IMR-90 (cell line): ENCODE data around the gene GIMAP5. TPM values are rescaled to one million over a fixed set of nuclear protein-coding genes. Genes with fewer than 3 reads are reported as not detected.

Experiments
- ATAC-seq: fragments of 200-7000 bp; cut with Tn5 transposase; 2 replicates; pipeline ENCODE4 v1.9.1; 2020; ENCODE audit warnings: low read depth, mild to moderate bottlenecking, moderate library complexity
- BruUV-seq: library from RNA; stranded (reverse); fragments of 400-500 nt; replicated peaks from 2 replicates; lab custom pipeline; 2021; lab: Mats Ljungman, UMichigan
- CTCF ChIA-PET: fragments of 300-600 bp; formaldehyde crosslinking; extraction: SDS; loops from one replicate; lab custom pipeline; 2021; ENCODE audit warnings: antibody characterized with exemption; lab: Yijun Ruan, JAX
- POLR2A ChIA-PET: fragments of 300-600 bp; sonication (Branson Sonifier 250); formaldehyde crosslinking; loops from one replicate; lab custom pipeline; 2022; ENCODE audit warnings: antibody characterized with exemption; ENCODE audit not compliant: unreplicated experiment; lab: Charles Lee
- DNase-seq: peaks from one replicate; pipeline ENCODE4 v3.0.0; 2013
- H2AFZ ChIP-seq: replicated peaks from 2 replicates; pipeline ENCODE3; 2013; ENCODE audit warnings: low read length, mild to moderate bottlenecking; ENCODE audit not compliant: poor library complexity
- H2AK5ac ChIP-seq: 2 replicates; pipeline ENCODE4 v1.6.1; 2013; ENCODE audit warnings: low read depth, low read length, inconsistent platforms
- H2AK9ac ChIP-seq: replicated peaks from 2 replicates; pipeline ENCODE3; 2013; ENCODE audit warnings: mild to moderate bottlenecking, low read depth, low read length, moderate library complexity; ENCODE audit not compliant: poor library complexity
- H2BK120ac ChIP-seq: 2 replicates; pipeline ENCODE4 v1.6.1; 2013; ENCODE audit warnings: low read depth, low read length, inconsistent platforms
- H2BK15ac ChIP-seq: 3 replicates; pipeline ENCODE4 v1.6.1; 2013; ENCODE audit warnings: low read depth, low read length, inconsistent platforms
- H2BK20ac ChIP-seq: 2 replicates; pipeline ENCODE4 v1.6.1; 2013; ENCODE audit warnings: low read depth, mild to moderate bottlenecking, inconsistent platforms, low read length, moderate library complexity
- H2BK5ac ChIP-seq: 2 replicates; pipeline ENCODE4 v1.6.1; 2013; ENCODE audit warnings: mild to moderate bottlenecking, low read depth, low read length, inconsistent platforms; ENCODE audit not compliant: poor library complexity, severe bottlenecking
- H3K14ac ChIP-seq: replicated peaks from 2 replicates; pipeline ENCODE4 v1.6.1; 2013; ENCODE audit warnings: low read depth, low read length, inconsistent platforms
- H3K18ac ChIP-seq: 2 replicates; pipeline ENCODE4 v1.6.1; 2013; ENCODE audit warnings: low read depth, low read length, control low read depth
- H3K23ac ChIP-seq: 2 replicates; pipeline ENCODE4 v1.6.1; 2013; ENCODE audit warnings: low read depth, low read length, inconsistent platforms
- H3K27ac ChIP-seq: 2 replicates; pipeline ENCODE4 v1.5.1; 2013; ENCODE audit warnings: mild to moderate bottlenecking, control low read depth, low read length; ENCODE audit not compliant: insufficient read depth
- H3K27me3 ChIP-seq: 2 replicates; pipeline ENCODE4 v1.6.1; 2013; ENCODE audit warnings: low read length; ENCODE audit not compliant: control insufficient read depth, insufficient read depth
- H3K36me3 ChIP-seq: 2 replicates; pipeline ENCODE4 v1.6.1; 2013; ENCODE audit warnings: low read length, mixed read lengths; ENCODE audit not compliant: control insufficient read depth, insufficient read depth
- H3K4ac ChIP-seq: 2 replicates; pipeline ENCODE4 v1.6.1; 2013; ENCODE audit warnings: low read depth, low read length, inconsistent platforms
- H3K4me1 ChIP-seq: 2 replicates; pipeline ENCODE4 v1.6.1; 2013; ENCODE audit warnings: low read length, mixed read lengths; ENCODE audit not compliant: control insufficient read depth, insufficient read depth
- H3K4me2 ChIP-seq: 2 replicates; pipeline ENCODE4 v1.6.1; 2013; ENCODE audit warnings: low read depth, mild to moderate bottlenecking, control low read depth, low read length, moderate library complexity
- H3K4me3 ChIP-seq: 2 replicates; pipeline ENCODE4 v1.5.1; 2013; ENCODE audit warnings: low read depth, mild to moderate bottlenecking, control low read depth, low read length, moderate library complexity; ENCODE audit not compliant: insufficient read depth
- H3K56ac ChIP-seq: 2 replicates; pipeline ENCODE4 v1.6.1; 2013; ENCODE audit warnings: low read length, inconsistent platforms; ENCODE audit not compliant: insufficient read depth; ENCODE audit errors: extremely low read depth
- H3K79me1 ChIP-seq, 2 experiments: 2 replicates each; pipeline ENCODE4 v1.6.1; 2013; ENCODE audit warnings: low read length in 2 of 2, inconsistent platforms in 1 of 2, low read depth in 1 of 2
- H3K9ac ChIP-seq: 2 replicates; pipeline ENCODE4 v1.6.1; 2013; ENCODE audit warnings: low read depth, low read length, control low read depth
- H3K9me1 ChIP-seq: 2 replicates; pipeline ENCODE4 v1.6.1; 2013; ENCODE audit warnings: low read length, inconsistent platforms; ENCODE audit not compliant: insufficient read depth
- H3K9me3 ChIP-seq: 2 replicates; pipeline ENCODE4 v1.6.1; 2013; ENCODE audit warnings: low read length; ENCODE audit not compliant: control insufficient read depth, insufficient read depth
- H4K20me1 ChIP-seq: 2 replicates; pipeline ENCODE4 v1.6.1; 2013; ENCODE audit warnings: low read length, inconsistent platforms; ENCODE audit not compliant: insufficient read depth
- H4K5ac ChIP-seq: 2 replicates; pipeline ENCODE4 v1.6.1; 2013; ENCODE audit warnings: mild to moderate bottlenecking, low read depth, low read length, control low read depth
- H4K8ac ChIP-seq, 2 experiments: 2 replicates each; pipeline ENCODE4 v1.6.1; 2013; ENCODE audit warnings: low read depth in 2 of 2, low read length in 2 of 2, control low read depth in 1 of 2, inconsistent platforms in 1 of 2
- H4K91ac ChIP-seq: 2 replicates; pipeline ENCODE4 v1.6.1; 2013; ENCODE audit warnings: low read depth, low read length, inconsistent platforms; ENCODE audit not compliant: insufficient read depth
- NFE2L2 ChIP-seq: fragments of 150-350 bp; IDR thresholded peaks from 2 replicates; pipeline ENCODE4 v1.6.1; 2016; ENCODE audit warnings: low read depth, mild to moderate bottlenecking, low read length
- USF2 ChIP-seq: fragments of 150-350 bp; IDR thresholded peaks from 2 replicates; pipeline ENCODE4 v1.6.1; 2017; ENCODE audit warnings: mild to moderate bottlenecking, antibody characterized with exemption, low read length, low read depth
- WGBS, 2 experiments: methylation state at CpG; one replicate each; pipeline versions ENCODE4 v1.1.5 to v1.1.7; 2013; ENCODE audit warnings: missing lambda C conversion rate in 2 of 2; ENCODE audit not compliant: insufficient read length in 1 of 2; ENCODE audit errors: extremely low coverage in 2 of 2; 5-methylcytosine and 5-hydroxymethylcytosine counted together
- dilution Hi-C: fragments of 300-500 bp; cut with HindIII; formaldehyde crosslinking; loops from one replicate; pipeline ENCODE4 v1.14.3; 2018; ENCODE audit warnings: low sequenced_read_pairs; ENCODE audit not compliant: unreplicated experiment
- in situ Hi-C: fragments of 300-500 bp; cut with MboI; formaldehyde crosslinking; loops from 3 replicates; pipeline ENCODE4 v1.14.3; 2019; ENCODE audit warnings: low sequenced_read_pairs, inconsistent platforms, mixed read lengths
- intact Hi-C: fragments of 100-400 bp; cut with micrococcal nuclease; formaldehyde crosslinking; loops from 2 replicates; pipeline ENCODE4 v1.10.0; 2022
- polyA plus RNA-seq, 3 experiments: library from polyadenylated mRNA; depleted of rRNA; stranded (reverse); fragments of >200 nt; gene quantifications; 2 replicates each; pipeline ENCODE4 v1.2.3, GENCODE V29; 2012; ENCODE audit warnings: low replicate concordance in 1 of 3
- total RNA-seq: library from RNA; depleted of rRNA; stranded (reverse); fragments of >200 nt; gene quantifications from 2 replicates; pipeline ENCODE4 v1.2.3, GENCODE V29; 2012

Gene GIMAP5
- total and polyA plus RNA-seq, 2 of the 4 experiments (the other 2 are of a cell fraction) = not detected

GRCh38 chr7:150788474-150789269, 51.5 kb downstream of the GIMAP5 start:
- Histone ChIP-seq H3K36me3 (peaks cover 3% of the 10 kb centered on the region; the same call in 1 of the 2 replicates), H4K8ac (peak overlapping the region; percentile 40 to 69; a peak in 2 of 4 replicates), H3K9me3 (no peaks in the 10 kb centered on the region), H2AK5ac (peak overlapping the region; percentile 47), H4K91ac (peak overlapping the region; percentile 91), H3K9ac (peak overlapping the region; percentile 7; the same call in 1 of the 2 replicates), H3K27ac (peak overlapping the region; percentile 90; the same call in 1 of the 2 replicates), H3K9me1 (peaks cover 3% of the 10 kb centered on the region; the same call in 1 of the 2 replicates), H2BK5ac (no peak overlapping the region), H3K56ac (no peak overlapping the region), H2AFZ (peak overlapping the region; percentile 13), H4K20me1 (no peaks in the 10 kb centered on the region), H3K18ac (peak overlapping the region; percentile 95; the same call in 1 of the 2 replicates), H3K23ac (0 out of 2 replicates have a peak overlapping the region, but pooled peaks have one; percentile 16), H2AK9ac (no peak overlapping the region), H3K4me3 (no peak overlapping the region), H3K4me2 (no peak overlapping the region), H3K14ac (peak overlapping the region; percentile 23), H2BK120ac (peak overlapping the region; percentile 97), H3K4me1 (peaks cover 29% of the 10 kb centered on the region; the same call in 1 of the 2 replicates), H3K27me3 (no peaks in the 10 kb centered on the region), H2BK20ac (peak overlapping the region; percentile 81), H4K5ac (peak overlapping the region; percentile 97), H3K4ac (peak overlapping the region; percentile 85), H3K79me1 (no peaks in the 10 kb centered on the region), H2BK15ac (no peak overlapping the region)
- dilution Hi-C loops = no loop called here
- in situ Hi-C loops = loop anchor here (25.0 kb wide), 1 partner anchor 324 kb away; no protein-coding TSS in a partner anchor
- ATAC-seq (peak; percentile 33), DNase-seq (peak; percentile 44)
- intact Hi-C loops = no loop called here
- no CpG with 5 or more reads among the region's 9 CpGs for WGBS, 2 experiments
- CTCF ChIA-PET = interaction anchor here (1.1 to 1.2 kb wide), 3 partner anchors 88 to 175 kb away, joined by 3 to 5 read pairs (median 4); no protein-coding TSS in a partner anchor
- no TSS peak for BruUV-seq
- TF ChIP-seq USF2 = peak; percentile 46; the same call in 1 of the 2 replicates
- no peak for TF ChIP-seq NFE2L2
- POLR2A ChIA-PET = interaction anchor here (1.0 kb wide), 1 partner anchor 951 kb away, joined by 3 read pairs; the partner anchor contains the start of gene ZNF862
